ENCODE data around the gene MARVELD3. TPM values are rescaled to one million over a fixed set of nuclear protein-coding genes. Genes with fewer than 3 reads are reported as not detected.
"Not testable (repeated sequence)": the region's sequence is repeated elsewhere in the genome, so short reads cannot be mapped to it uniquely, and the experiment has no call there.

The MARVELD3 gene
- total and polyA plus RNA-seq, 4 experiments from 2014 or later, result not detected

- H3K27me3 Mint-ChIP-seq; H3K27ac Mint-ChIP-seq; H3K4me1 ChIP-seq (ENCODE audit: insufficient read depth, low read length); intact Hi-C loops (cut with micrococcal nuclease); H3K9me3 Mint-ChIP-seq; POLR2A ChIA-PET (ENCODE audit: partially characterized antibody); H3K4me3 ChIP-seq (ENCODE audit: low read length in 2 of 2); CTCF ChIA-PET (ENCODE audit: partially characterized antibody); H3K36me3 ChIP-seq (ENCODE audit: insufficient read depth, low read length); H3K4me3 Mint-ChIP-seq; H3K9me3 ChIP-seq (ENCODE audit: control insufficient read depth in 1 of 2, low read length in 2 of 2); H3K27me3 ChIP-seq (ENCODE audit: insufficient read depth, low read length); H3K4me1 Mint-ChIP-seq; DNase-seq; H3K27ac ChIP-seq (ENCODE audit: low read depth, low read length): not testable (repeated sequence)
- H3K36me3 Mint-ChIP-seq, result peaks cover 26 to 61% of the 10 kb centered on the region in 2 donors
Measured at GRCh38 chr16:71684280-71684679, 58.3 kb downstream of the MARVELD3 start.

Other genes starting within 250 kb of the MARVELD3 start
- gene TLE7, start 184.1 kb upstream of the MARVELD3 start, total RNA-seq, result not detected
- not detected for gene TLE7, start 184.1 kb upstream of the MARVELD3 start, polyA plus RNA-seq
- gene ZNF23, start 163.9 kb upstream of the MARVELD3 start, total RNA-seq, result 10 to 100 TPM; 15.2 to 16.2 TPM
- 1 to 10 TPM; 5.5 to 5.6 TPM for gene ZNF23, start 163.9 kb upstream of the MARVELD3 start, polyA plus RNA-seq
- gene ZNF19, start 136.9 kb upstream of the MARVELD3 start, total RNA-seq, result 1 to 10 TPM; 8.1 to 9.3 TPM
- gene ZNF19, start 136.9 kb upstream of the MARVELD3 start, polyA plus RNA-seq, result 1 to 10 TPM in 1 of 2 donors, under 1 TPM in 1; 1.00 to 1.8 TPM
- not detected for gene CHST4, start 99.8 kb upstream of the MARVELD3 start, total RNA-seq
- gene CHST4, start 99.8 kb upstream of the MARVELD3 start, polyA plus RNA-seq, result not detected
- not detected for gene TAT, start 49.1 kb upstream of the MARVELD3 start, total RNA-seq
- not detected for gene TAT, start 49.1 kb upstream of the MARVELD3 start, polyA plus RNA-seq
- gene PHLPP2, start 98.5 kb downstream of the MARVELD3 start, total RNA-seq, result 10 to 100 TPM in 1 of 2 experiments, 1 to 10 TPM in 1; 9.8 to 10.5 TPM
- 1 to 10 TPM; 1.3 to 2.5 TPM for gene PHLPP2, start 98.5 kb downstream of the MARVELD3 start, polyA plus RNA-seq
- gene AP1G1, start 182.7 kb downstream of the MARVELD3 start, total RNA-seq, result 100 to 1,000 TPM; 101 to 103 TPM
- gene AP1G1, start 182.7 kb downstream of the MARVELD3 start, polyA plus RNA-seq, result 10 to 100 TPM in 1 of 2 donors, 1 to 10 TPM in 1; 7.6 to 13.4 TPM
- 10 to 100 TPM; 29.6 to 31.6 TPM for gene ATXN1L, start 219.8 kb downstream of the MARVELD3 start, total RNA-seq
- 10 to 100 TPM; 10.0 to 10.5 TPM for gene ATXN1L, start 219.8 kb downstream of the MARVELD3 start, polyA plus RNA-seq